Measurements from ENCODE around the gene VKORC1.

Gene VKORC1

DNA sequence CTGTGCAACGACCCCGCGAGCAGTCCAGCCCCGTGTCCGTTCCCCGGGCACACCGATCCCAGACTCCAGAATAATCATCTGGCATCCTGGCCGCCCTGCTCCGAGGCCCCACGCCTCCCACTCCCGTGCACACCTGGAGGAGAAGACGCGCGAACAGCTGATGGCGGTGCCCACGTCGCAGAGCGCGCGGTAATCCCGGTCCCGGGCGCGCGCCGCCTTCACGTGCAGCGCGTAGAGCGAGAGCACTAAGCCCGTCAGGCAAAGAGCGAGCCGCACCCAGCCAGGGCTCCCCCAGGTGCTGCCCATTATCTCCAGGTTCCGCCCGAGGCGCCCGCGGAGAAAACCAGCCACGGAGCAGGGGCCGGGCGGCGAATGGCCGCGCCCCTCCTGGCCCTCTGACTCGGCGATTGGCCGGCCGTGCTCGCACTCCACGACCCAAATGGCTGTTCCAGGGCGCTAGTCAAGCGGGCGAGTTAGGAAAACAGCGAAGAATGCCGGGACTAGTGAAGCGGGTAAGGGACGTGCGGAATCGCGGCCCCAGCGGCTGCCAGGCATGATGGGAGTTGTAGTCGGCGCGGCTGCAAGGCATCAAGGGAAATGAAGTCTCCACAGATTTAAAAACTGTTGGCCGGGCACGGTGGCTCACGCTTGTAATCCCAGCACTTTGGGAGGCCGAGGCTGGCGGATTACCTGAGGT lies at the start of gene VKORC1:
Gene VKORC1, minus strand, starts transcription at position 374 of the 697 bp plus-strand sequence. Its CDS starts 68 bp downstream, at position 306.
- 0 out of 2 replicates have a peak, but pooled peaks have one; percentile 23 for TF ChIP-seq GATA2 (IDR thresholded peaks at IDR 0.05; ENCODE audit: low read depth, low read length)
- TF ChIP-seq GATA3 (IDR thresholded peaks at IDR 0.05; ENCODE audit: low read depth, low read length), result no peak

DNA sequence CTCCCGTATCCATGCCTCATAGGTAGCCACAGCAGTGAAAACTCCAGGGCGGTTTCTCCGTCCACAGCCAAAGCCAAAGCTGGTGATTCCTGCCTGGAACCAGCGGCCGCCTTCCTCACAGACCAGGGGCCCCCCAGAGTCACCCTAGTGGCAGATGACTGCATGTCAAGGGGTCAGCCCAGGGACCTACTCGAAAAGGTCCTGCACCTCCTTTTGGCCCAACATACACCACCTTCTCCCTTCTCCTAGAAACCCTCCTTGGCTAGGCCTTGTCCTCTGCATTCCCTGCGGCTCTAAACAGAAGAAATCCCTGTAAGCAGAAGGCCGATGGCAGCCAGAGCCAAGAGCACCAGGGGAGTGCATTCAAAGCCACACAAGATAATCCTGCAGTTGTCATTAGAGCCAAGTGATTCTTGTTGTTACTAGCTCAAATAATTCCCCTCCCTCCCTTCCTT lies 49.1 kb upstream of the VKORC1 start:
- TF ChIP-seq GATA3 (IDR thresholded peaks at IDR 0.05; ENCODE audit: low read depth, low read length), result no peak
- no peak for TF ChIP-seq GATA2 (IDR thresholded peaks at IDR 0.05; ENCODE audit: low read depth, low read length)

DNA sequence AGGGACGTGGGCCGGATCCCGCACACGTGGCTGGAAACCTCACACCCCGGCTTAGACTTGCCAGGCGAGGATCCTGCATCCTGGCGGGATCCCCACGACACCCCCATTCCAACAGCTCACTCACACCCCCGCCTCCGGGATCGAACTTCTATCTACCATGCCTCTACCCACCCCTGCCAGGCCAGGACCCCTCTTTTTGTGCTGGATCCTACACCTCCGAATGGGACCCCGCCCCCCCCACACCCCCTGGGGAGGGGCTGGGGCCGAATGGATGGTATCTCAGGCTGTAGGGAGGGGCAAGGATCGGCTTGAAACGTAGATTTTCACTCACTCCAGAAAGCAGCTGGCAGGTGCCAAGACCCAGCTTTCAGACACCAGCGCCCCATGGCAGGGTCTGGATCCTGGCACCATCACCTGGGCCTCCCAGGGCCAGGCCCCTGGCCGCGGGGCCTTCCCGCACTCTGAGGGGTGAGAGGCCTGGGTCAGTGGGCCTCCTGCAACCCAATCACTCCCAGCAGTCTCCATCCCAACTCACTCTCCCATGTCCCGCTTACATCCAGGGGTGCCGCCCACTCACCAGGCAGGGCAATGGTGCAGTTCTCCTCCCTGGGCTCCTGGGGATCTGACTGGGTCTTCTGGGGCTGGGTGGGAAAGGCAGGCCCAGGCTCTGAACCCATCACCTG lies 48.6 kb upstream of the VKORC1 start:
- no peak for TF ChIP-seq GATA3 (IDR thresholded peaks at IDR 0.05; ENCODE audit: low read depth, low read length)
- no peak for TF ChIP-seq GATA2 (IDR thresholded peaks at IDR 0.05; ENCODE audit: low read depth, low read length)

DNA sequence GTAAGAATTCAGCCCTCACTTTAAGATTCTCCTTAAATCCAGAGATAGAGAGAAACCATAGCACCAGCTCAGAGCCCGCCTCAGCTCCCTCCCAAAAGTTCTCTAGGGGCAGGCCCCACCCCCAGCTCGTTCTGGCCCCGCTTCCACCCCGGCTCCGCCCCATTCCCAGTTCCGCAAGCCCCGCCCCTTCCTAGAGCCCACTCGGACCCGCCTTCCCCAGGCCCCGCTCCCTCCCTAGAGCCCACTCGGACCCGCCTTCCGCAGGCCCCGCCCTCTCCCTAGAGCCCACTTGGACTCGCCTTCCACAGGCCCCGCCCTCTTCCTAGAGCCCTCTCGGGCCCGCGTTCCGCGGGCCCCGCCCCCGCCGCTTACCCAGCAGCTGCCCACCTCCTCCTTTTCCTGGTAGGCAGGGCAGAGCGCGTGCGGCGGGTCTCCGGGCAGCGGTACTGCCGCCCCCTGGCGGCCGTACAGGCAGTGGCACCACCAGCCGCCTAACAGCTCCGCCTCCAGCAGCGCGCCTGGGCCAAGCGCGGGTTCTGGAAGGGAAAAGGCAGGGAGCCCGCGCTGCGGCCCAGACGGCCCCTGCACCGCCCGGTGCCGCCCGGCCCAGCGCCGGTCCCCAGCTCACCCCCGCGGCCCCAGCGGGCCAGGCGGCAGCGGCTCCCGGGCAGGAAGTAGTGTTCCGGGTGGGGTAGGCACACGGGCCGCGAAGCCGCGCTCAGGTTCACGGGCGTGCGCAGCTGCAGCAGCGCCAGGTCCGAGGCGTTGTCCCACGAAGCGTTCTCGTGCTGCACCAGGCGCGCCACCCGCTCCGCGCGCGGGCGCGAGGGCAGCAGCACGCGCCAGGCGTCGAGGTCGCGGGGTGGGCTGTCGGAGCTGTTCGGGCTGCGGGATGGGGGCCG lies 47.8 kb upstream of the VKORC1 start:
- no peak for TF ChIP-seq GATA2 (IDR thresholded peaks at IDR 0.05; ENCODE audit: low read depth, low read length)
- no peak for TF ChIP-seq GATA3 (IDR thresholded peaks at IDR 0.05; ENCODE audit: low read depth, low read length)

DNA sequence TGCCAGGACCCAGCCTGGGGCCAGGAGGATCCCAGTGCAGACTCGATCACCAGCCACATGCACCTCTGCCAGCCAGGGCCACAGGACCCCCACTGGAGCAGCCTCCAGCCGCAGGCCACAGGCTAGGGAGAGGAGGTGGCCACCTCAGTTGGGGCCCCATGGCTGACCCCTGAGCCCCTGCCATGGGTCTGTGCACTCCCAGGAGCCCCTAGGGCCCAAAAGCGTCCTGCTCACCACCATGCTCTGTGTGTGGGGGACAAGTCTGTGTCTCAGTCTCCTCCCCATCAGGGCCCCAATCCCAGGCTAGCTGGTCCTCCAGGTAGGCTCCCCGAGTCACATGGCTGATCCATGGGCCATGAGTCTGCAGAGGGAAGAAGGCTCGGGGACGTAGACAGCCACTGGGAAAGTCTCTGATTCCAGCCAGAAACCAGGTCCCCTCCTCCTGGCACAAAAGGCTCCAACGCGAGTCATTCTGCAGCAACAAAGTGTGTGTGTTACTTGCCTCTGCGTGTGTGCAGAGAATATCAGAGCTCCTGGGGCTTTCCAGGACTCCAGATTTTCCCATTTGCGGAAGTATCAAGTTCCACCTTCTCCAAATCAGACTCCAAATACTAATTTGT lies 47.0 kb upstream of the VKORC1 start:
- TF ChIP-seq GATA2 (IDR thresholded peaks at IDR 0.05; ENCODE audit: low read depth, low read length) (no peak), GATA3 (IDR thresholded peaks at IDR 0.05; ENCODE audit: low read depth, low read length) (no peak)

DNA sequence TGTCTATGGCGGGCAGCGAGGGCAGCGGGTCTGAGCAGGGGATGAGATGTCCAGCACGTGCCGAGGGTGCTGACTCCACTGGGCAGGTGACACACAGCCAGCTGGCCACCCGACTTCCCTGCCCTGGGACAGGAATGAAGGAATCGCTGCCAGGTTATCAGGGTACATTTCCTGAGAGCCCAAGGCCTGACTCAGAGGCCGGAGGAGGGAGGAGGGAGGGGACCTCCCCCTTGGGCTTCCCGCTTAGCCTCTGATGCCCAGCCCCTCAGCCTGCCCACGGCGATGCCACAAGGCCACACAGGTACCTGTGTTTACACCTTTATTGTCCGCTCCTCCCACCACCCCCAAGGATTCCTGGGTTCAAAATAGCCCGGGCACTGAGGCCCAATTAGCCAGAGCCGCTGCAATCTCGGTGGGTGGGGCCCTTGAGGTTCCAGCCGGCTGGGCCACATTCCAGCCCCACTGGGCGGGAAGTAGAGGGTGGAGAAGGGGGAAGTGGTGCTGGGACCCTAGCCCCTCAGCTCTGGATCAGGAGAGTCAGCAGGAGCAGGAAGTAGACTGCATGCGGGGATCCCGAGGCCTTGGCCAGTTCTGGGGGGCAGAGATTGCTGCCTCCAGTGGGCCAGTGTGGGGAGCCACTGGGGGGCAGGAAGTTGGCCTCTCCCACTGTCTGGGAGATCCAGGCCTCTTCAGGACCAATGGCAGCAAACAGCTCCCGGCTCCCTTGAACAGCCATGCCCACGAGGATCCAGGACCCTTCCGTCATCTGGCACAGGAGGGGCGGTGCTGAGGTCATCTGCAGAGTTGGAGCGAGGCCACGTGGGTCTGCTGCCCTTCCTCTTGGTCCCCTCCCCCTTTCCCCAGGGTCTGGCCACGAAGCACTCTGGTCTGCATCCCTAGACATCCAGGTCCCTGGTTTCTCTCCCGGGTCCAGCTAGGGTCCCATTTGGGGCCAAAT lies 44.3 kb upstream of the VKORC1 start:
- TF ChIP-seq GATA2 (IDR thresholded peaks at IDR 0.05; ENCODE audit: low read depth, low read length), result no peak

DNA sequence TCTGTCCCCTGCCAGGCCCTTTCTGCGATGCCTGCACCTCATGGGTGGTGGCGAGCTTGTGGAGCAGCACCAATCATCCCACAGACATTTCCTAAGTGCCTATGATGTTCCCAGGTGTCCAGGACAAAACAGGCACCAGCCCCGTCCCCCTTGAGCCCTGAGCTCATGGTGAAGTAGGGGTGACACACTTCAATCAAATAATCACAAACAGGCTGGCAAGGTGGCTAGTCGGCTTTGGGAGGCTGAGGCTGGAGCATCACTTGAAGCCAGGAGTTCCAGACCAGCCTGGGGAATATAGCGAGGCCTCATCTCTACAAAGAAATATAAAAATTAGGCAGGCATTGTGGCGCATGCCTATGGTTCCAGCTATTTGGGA lies 41.7 kb upstream of the VKORC1 start:
- TF ChIP-seq GATA3 (IDR thresholded peaks at IDR 0.05; ENCODE audit: low read depth, low read length) (no peak), GATA2 (IDR thresholded peaks at IDR 0.05; ENCODE audit: low read depth, low read length) (no peak)

DNA sequence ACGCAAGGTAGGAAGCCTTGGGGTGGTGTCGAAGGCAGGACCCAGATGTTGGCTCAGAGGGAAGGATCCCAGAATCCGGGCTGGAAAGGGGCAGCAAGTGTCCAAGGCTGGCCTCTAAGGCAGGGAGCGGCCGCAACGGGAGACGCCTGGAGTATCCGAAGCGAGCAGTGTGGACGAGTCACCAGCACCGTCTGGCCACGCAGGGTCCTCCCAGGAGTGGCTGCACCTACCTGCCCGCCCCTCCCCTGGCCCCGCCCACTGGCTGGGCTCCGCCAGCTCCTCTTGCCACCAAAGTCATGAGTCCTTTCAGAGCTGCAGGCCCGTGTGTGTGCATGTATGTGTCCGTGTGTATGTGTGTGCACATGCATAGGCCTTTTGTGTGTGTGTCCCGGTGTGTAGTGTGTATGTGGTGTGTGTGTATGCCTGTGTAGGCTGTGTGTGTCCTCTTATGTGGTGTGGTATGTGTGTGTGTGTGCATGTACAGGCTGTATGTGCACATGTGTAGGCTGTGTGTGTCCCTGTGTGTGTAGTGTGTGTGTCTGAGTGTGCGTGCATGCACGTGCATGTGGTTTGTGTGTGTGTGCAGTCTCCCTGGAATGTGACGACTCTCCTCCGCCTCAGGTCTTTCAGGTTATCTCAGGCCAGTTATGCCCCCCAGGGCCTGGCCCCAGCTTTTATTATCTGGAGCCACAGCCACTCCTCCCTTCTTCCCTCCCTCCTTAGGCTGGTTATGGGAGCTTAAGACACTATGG lies 41.1 kb upstream of the VKORC1 start, which contains the start of gene PRSS8:
Gene PRSS8, minus strand, starts transcription at position 193 of the 752 bp plus-strand sequence. CDS start 229 bp downstream, outside the sequence.
- TF ChIP-seq GATA3 (IDR thresholded peaks at IDR 0.05; ENCODE audit: low read depth, low read length) (no peak), GATA2 (IDR thresholded peaks at IDR 0.05; ENCODE audit: low read depth, low read length) (no peak)

DNA sequence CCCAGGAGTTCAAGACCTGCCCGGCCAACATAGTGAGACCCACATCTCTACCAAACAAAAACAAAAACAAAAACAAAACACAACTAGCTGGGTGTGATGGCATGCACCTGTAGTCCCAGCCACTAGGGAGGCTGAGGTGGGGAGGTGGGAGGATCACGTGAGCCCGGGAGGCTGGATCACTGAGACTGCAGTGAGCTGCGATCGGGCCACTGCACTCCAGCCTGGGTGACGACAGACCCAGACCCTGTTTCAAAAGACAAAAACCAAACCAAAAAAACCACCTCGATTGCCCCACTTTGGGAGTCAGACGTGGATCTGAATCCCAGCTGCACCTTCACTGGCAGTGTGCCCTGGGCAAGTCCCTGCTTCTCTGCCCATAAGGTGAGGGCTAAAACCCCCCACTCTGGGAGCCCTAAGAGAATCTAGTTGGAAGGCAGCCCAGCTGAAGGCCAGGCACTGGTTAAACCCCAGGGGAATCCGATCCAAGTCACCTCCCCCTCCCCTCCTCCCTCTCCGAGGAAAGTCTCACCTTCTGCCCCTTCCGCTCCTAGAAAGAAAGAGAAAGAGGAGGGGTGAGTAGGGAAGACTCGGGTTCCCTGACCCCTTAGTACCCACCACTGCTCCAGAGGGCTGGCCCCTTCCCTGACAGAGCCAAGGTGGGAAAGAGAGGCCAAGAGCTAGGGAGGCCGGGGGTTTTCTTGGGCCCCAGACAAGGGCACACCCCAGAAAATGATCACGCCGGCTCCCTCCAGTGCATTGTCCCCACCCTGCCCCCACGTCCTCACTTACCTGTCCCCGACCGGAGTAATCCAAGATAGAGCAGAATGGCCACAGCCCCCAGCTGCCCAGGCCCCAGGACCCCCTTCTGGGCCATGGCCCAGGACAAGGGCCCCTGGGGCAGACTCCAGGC lies 40.3 kb upstream of the VKORC1 start:
- TF ChIP-seq GATA3 (IDR thresholded peaks at IDR 0.05; ENCODE audit: low read depth, low read length) (no peak), GATA2 (IDR thresholded peaks at IDR 0.05; ENCODE audit: low read depth, low read length) (no peak)

DNA sequence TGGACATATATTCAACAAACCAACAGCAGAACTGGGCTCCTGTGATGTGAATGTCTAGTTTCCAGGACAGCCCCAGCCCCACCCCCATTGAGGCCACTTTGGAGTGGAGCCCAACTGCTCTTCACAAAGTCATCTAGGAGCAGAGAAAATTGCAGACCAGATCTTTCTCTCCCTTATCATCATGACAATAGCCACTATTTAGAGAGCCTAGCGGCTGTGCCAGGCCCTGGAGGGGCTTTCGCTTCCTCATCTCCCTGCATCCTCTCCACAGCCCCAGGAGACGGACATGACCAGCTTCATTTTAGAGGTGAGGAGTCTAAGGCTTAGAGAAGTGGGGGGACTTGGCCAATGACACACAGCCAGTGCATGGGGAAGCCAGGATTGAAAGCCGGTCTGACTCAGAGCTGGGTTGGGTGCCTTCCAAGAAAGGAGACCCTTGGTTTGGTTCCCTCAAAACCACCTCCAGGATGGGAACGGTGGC lies 39.5 kb upstream of the VKORC1 start:
- no peak for TF ChIP-seq GATA3 (IDR thresholded peaks at IDR 0.05; ENCODE audit: low read depth, low read length)
- no peak for TF ChIP-seq GATA2 (IDR thresholded peaks at IDR 0.05; ENCODE audit: low read depth, low read length)

DNA sequence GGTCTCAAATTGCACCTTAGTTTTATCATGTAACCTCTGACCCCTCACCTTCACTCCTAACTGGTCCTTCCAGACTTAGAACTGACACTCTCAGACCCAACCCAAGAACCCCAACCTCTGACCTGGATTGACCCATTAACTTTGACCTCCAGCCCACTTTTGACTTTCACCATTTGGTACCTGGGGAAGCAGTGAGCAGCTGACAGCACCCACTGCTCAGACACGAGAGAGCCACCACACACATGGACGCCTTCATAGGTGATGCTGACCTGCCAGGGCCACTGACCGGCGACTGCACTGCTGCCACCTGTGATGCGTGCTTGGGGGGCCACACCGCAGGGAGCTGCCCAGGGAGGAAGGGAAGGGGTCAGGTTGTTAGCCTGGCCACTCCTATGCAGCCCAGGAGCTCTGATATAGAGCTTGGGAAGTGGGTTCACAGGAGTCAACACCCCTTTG lies 38.5 kb upstream of the VKORC1 start:
- TF ChIP-seq GATA3 (IDR thresholded peaks at IDR 0.05; ENCODE audit: low read depth, low read length), result no peak
- TF ChIP-seq GATA2 (IDR thresholded peaks at IDR 0.05; ENCODE audit: low read depth, low read length), result no peak

All from SH-SY5Y (cell line).